HL-60 (cell line): ENCODE results near the gene CCSER1.

Source experiments
- DNase-seq, 2 experiments: peaks; one replicate each; pipeline ENCODE4 v3.0.0-alpha.2; 2010 to 2020; ENCODE audit warnings: low read depth in 1 of 2, low spot score in 1 of 2
- H3K27ac ChIP-seq: fragments of 250-450 bp; sonication (Bioruptor Pico); replicated peaks from 2 replicates; pipeline ENCODE4 v1.5.1; 2020; ENCODE audit warnings: mild to moderate bottlenecking, moderate library complexity
- H3K27me3 ChIP-seq: fragments of 250-450 bp; sonication (Bioruptor Pico); 2 replicates; pipeline ENCODE4 v1.5.1; 2021; ENCODE audit warnings: mild to moderate bottlenecking, moderate library complexity; ENCODE audit not compliant: insufficient read depth, poor library complexity, severe bottlenecking
- H3K4me3 ChIP-seq: replicated peaks from 2 replicates; pipeline ENCODE4 v1.5.1; 2011; ENCODE audit warnings: mild to moderate bottlenecking, control low read depth, low read length; ENCODE audit not compliant: insufficient read depth
- GABPA ChIP-seq: IDR thresholded peaks from 2 replicates; pipeline ENCODE4 v1.6.1; 2012; ENCODE audit warnings: low read depth
- POLR2AphosphoS5 ChIP-seq: IDR thresholded peaks from 2 replicates; pipeline ENCODE4 v1.6.1; 2012; ENCODE audit warnings: low read depth
- SPI1 ChIP-seq: IDR thresholded peaks from 2 replicates; pipeline ENCODE4 v1.6.1; 2012; ENCODE audit warnings: low read depth, mild to moderate bottlenecking, borderline replicate concordance
- TF ChIP-seq, protein P1 (sequence below): IDR thresholded peaks from one replicate; pipeline ENCODE4 v1.5.1; 2011; ENCODE audit warnings: low read length, control low read depth, inconsistent platforms; ENCODE audit not compliant: insufficient read depth
- TF ChIP-seq, protein P2 (sequence below): IDR thresholded peaks from 2 replicates; pipeline ENCODE4 v1.6.1; 2012; ENCODE audit warnings: low read depth; ENCODE audit not compliant: insufficient replicate concordance

Gene CCSER1

DNA sequence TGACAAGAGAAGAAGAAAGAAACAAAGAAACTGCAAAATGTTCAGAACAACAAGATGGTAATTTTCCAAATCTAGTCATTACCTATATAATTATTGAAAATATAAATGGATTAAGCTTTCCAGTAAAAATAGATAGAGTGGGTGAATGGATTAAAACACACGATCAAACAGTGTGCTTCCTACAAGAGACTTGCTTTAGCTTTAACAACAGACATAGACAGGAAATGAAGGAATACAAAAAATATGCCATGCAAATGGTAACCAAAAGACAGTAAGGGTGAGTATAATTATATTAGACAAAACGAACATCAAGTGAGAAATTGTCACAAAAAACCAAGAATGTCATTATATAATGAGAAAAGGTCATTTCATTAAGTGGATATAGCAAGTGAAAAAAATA lies 842.8 kb downstream of the CCSER1 start:
- no peak for DNase-seq
- Histone ChIP-seq H3K4me3 (no peak overlapping the region), H3K27me3 (no peaks in the 10 kb centered on the region), H3K27ac (no peak overlapping the region)
- no peak for TF ChIP-seq GABPA
- TF ChIP-seq, protein P1, sequence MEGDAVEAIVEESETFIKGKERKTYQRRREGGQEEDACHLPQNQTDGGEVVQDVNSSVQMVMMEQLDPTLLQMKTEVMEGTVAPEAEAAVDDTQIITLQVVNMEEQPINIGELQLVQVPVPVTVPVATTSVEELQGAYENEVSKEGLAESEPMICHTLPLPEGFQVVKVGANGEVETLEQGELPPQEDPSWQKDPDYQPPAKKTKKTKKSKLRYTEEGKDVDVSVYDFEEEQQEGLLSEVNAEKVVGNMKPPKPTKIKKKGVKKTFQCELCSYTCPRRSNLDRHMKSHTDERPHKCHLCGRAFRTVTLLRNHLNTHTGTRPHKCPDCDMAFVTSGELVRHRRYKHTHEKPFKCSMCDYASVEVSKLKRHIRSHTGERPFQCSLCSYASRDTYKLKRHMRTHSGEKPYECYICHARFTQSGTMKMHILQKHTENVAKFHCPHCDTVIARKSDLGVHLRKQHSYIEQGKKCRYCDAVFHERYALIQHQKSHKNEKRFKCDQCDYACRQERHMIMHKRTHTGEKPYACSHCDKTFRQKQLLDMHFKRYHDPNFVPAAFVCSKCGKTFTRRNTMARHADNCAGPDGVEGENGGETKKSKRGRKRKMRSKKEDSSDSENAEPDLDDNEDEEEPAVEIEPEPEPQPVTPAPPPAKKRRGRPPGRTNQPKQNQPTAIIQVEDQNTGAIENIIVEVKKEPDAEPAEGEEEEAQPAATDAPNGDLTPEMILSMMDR, result no peak
- TF ChIP-seq, protein P2, sequence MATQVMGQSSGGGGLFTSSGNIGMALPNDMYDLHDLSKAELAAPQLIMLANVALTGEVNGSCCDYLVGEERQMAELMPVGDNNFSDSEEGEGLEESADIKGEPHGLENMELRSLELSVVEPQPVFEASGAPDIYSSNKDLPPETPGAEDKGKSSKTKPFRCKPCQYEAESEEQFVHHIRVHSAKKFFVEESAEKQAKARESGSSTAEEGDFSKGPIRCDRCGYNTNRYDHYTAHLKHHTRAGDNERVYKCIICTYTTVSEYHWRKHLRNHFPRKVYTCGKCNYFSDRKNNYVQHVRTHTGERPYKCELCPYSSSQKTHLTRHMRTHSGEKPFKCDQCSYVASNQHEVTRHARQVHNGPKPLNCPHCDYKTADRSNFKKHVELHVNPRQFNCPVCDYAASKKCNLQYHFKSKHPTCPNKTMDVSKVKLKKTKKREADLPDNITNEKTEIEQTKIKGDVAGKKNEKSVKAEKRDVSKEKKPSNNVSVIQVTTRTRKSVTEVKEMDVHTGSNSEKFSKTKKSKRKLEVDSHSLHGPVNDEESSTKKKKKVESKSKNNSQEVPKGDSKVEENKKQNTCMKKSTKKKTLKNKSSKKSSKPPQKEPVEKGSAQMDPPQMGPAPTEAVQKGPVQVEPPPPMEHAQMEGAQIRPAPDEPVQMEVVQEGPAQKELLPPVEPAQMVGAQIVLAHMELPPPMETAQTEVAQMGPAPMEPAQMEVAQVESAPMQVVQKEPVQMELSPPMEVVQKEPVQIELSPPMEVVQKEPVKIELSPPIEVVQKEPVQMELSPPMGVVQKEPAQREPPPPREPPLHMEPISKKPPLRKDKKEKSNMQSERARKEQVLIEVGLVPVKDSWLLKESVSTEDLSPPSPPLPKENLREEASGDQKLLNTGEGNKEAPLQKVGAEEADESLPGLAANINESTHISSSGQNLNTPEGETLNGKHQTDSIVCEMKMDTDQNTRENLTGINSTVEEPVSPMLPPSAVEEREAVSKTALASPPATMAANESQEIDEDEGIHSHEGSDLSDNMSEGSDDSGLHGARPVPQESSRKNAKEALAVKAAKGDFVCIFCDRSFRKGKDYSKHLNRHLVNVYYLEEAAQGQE, result no peak
- TF ChIP-seq SPI1, result no peak
- no peak for TF ChIP-seq POLR2AphosphoS5

- H3K27ac ChIP-seq, result no peak overlapping the region
- no peaks in the 10 kb centered on the region for H3K27me3 ChIP-seq
- no peak for DNase-seq
- no peak overlapping the region for H3K4me3 ChIP-seq
- TF ChIP-seq SPI1 (no peak), POLR2AphosphoS5 (no peak), GABPA (no peak)
- TF ChIP-seq, protein P2, result no peak
- TF ChIP-seq, protein P1, result no peak
These were observed 850.5 kb downstream of the CCSER1 start for GRCh38 chr4:90977726-90978125.

DNA sequence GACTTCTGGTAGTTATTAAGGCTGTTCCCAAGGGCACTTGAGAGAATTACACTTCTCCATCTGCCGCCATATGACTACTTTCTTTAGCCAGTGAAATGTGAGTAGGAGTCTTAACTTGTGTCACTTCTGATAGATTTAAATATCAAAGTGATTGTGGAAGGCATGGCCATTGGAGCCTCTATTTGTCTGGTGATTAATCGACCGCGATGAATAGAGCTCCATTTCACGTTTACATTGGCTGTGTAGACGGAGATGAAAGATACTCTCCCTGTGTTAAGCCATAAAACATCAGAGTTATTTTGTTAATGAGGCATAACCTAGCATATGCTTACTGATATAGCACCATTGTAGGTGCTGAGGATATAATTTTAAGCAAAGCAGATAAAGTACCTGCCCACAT lies 852.4 kb downstream of the CCSER1 start:
- TF ChIP-seq, protein P1, result no peak
- TF ChIP-seq SPI1 (no peak), POLR2AphosphoS5 (no peak), GABPA (no peak)
- TF ChIP-seq, protein P2, result no peak
- no peak overlapping the region for H3K27ac ChIP-seq
- DNase-seq, result no peak
- H3K4me3 ChIP-seq, result no peak overlapping the region
- no peaks in the 10 kb centered on the region for H3K27me3 ChIP-seq
